GM12872 (cell line): ENCODE measurements around the gene ZIC5.

Experiments used
- TF ChIP-seq, protein P1 (sequence below): IDR thresholded peaks from 3 replicates; pipeline ENCODE4 v1.5.1; 2011; ENCODE audit warnings: low read depth, mild to moderate bottlenecking, low read length, moderate library complexity; ENCODE audit not compliant: insufficient read depth

ZIC5 gene

DNA sequence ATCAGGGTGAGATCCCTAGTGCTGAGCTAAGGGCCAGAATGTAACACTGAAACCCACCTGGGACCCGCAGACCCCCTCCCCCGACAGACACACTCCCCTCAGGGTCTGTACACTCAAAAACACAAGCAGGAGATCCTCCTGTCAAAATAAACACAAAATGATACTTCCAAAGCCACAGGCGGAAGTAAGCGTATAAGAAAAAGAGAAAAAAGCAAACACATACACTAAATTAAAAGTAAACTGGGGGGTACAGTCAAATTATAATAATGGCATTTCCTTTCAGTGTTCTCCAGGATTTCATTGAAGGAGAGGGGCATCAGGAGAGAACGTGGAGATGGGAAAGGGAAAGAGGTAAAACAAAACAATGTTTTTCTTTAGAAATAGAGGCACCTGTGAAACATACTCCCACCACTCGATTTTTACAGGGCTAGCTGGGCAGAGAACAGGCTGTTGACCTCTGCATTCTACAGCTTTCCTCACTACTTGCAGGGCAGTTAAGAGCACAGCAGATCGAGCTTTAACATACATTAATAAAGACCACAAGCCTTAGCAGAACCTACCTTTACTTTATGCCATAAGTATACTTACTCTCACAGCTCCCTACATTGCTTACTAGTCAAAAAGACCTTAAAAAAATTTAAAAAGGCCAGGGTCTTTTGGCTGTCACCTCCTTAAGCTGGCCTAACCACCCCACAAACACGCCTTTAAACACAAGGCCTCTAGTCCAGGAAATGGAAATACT is 5.3 kb downstream of the ZIC5 start:
- TF ChIP-seq, protein P1, sequence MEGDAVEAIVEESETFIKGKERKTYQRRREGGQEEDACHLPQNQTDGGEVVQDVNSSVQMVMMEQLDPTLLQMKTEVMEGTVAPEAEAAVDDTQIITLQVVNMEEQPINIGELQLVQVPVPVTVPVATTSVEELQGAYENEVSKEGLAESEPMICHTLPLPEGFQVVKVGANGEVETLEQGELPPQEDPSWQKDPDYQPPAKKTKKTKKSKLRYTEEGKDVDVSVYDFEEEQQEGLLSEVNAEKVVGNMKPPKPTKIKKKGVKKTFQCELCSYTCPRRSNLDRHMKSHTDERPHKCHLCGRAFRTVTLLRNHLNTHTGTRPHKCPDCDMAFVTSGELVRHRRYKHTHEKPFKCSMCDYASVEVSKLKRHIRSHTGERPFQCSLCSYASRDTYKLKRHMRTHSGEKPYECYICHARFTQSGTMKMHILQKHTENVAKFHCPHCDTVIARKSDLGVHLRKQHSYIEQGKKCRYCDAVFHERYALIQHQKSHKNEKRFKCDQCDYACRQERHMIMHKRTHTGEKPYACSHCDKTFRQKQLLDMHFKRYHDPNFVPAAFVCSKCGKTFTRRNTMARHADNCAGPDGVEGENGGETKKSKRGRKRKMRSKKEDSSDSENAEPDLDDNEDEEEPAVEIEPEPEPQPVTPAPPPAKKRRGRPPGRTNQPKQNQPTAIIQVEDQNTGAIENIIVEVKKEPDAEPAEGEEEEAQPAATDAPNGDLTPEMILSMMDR = no peak

DNA sequence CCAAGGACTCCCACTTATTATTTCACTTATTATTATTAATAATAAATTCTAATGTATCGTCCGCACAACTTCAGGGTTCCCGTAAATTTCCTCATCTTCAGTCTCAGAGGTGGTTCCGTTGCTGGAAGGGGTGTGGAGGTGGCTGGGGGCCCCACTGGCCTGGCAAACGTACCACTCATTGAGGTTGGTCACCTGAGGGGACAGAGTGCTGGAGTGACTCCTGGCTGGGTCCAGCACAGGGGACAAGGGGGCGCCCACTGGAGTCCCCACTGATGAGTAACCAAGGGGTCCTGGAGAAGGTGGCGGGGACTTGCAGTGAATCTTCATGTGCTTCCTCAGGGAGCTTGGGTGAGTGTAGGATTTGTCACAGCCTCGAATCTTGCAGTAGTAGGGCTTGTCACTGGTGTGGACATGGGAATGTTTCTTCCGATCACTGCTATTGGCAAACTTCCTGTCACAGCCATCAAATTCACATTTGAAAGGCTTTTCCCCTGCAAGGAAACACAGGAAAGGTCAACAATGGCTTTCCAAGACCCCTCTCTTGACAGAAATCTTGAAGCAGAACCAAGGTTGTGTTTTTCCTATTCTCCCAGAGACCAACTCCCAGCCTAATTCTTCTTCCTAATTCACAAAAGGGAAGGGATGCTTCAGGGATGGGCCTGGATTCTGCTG is 6.1 kb downstream of the ZIC5 start:
- TF ChIP-seq, protein P1 = no peak

DNA sequence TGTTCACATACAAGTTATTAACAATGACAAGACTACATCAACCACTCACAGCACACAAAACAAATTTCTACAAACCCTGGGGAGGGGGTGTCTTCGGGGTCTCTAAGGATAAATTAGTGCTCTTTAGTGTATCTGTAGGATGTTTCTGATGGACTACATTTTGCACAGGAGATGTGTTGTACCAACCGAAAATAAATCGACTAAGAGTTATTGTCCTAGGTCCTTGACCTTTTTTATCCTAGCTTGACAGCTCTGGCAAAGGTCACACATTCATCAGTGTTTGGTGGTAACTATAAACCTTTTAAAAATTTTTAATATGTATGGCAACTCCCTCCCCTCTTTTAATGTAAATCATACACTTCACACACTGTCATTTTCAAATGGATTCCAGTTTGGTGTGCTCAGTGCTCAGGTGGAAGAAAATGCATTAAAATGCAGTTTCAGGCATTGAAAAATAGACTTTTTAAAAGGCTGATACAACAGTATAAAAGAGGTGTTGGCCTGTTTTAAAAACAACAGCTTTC is 7.7 kb downstream of the ZIC5 start:
- TF ChIP-seq, protein P1 = no peak

DNA sequence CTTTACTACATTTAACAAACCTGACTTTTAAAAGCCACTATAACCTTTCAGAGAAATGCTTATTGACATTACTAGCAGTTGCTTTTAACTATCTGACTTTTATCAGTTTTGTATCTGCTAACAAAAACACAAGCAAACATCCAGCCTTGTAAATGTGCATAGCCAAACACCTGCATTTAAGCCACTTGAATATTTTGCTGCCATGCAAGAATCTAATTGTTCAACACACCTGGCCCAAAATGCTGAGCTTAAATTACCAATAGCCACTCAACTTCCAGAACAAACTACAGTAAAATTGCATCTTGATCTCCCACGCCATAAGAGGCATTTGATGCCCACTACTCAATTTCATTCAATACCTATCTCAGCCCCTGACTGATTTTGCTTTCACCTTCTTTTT is 9.3 kb downstream of the ZIC5 start:
- TF ChIP-seq, protein P1 = no peak

DNA sequence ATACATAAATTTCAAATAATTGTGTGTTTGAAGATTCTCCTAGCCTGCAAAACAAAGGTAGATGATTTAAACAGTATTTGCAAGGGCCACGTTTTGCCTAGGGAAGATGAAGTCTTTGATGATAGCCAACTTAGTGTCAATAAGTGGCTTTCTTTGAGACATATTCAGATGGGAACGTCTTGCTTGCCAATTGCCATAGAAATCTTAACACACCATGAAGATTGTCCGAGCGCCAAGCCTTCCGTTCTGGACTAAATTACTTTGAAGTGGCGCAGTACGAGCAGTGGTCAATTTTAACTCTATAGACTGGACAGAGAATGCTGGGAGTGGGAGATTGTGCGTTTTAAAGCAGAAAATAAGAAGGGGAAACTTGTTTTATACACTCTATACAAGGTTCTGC is 9.9 kb downstream of the ZIC5 start:
- TF ChIP-seq, protein P1 = no peak

DNA sequence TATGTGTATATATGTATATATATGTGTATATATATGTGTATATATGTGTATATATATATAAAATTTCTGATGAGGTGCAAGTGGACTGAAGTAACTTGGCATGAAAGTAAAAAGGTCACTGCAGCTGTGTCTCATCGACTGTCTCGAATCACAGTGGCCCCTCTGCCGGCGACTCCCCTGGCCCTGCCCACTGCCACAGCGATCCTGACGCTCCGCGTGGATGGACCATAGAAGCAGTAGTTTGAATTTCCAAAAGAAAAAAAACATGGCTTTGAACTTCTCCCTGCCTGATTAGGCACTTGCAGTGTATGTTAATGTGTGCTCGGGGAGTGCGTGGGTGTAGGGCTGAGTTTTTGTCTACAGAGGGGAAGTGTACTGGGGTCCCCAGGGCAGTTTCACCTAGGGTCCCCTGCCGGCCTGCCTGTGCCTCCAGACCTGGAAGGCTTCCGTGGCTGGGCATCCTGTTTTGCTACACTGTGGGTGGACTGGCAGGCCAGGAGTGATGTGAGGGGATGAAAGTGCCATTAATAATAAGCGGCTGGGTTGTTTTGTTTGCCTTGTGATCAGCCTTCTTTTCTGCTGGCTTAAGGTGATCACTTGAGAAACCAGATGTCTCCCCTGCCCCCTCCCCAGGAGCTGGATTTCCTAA is 10.8 kb downstream of the ZIC5 start:
- TF ChIP-seq, protein P1 = no peak

DNA sequence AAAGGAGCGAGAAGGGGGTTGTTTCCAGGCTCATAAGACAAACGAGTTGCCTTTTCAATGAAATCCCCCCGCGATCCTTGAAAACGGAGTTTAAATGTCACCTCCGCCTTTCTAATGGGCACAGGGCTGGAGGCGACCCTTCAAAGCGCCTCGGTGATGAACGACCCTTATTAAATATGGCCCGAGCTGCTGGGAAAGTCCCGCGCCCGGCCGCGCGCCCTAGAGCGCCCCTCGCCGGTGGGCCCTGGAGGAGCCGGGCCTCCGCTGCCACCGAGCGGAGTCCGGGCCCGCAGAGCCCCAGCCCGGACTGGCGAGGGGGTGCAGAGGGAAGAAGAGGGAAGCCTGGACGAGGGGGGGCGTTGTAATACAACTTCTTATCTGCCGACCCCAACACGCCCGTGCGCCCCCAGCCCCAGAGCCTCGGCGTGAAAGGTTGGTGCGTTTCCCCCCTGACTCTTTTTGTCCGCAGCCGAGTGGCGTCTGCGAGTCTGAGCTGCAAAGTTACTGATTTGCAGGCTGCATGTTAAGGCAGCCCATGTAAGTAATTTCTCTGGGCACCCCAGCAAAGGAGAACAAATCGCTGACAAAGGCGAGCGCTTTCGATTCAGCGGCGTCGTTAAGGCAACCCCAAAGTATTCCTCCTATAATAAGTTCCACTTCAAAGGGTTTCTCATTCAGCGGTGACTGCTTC is 11.9 kb downstream of the ZIC5 start:
- TF ChIP-seq, protein P1 = no peak
